ENCODE results near the gene CAMK4.

DNA sequence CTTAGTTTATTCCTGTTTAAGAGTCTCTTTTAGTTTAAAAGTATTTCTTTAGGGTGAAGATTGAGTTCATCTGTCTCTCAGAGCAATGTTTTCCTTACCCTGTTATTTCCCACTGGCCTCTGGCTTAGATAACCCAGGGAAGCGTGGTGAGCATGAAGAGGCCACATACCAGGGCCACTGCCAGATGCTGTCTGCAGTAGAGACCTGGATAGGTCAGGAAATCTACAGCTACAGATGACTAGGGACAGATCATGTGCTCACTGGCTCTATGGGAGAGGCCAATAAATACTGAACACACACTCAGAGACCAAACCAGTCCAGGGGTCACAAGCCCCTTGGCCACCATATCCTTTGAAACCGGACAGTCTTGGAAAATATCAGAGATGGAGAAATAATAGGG lies 136.0 kb downstream of the CAMK4 start:
- TF ChIP-seq GATA2 (IDR thresholded peaks at IDR 0.05; ENCODE audit: low read depth, low read length) (no peak), GATA3 (IDR thresholded peaks at IDR 0.05; ENCODE audit: low read depth, low read length) (no peak)
